ENCODE results near the gene PRDM7. TPM values are rescaled to one million over a fixed set of nuclear protein-coding genes. Genes with fewer than 3 reads are reported as not detected.

PRDM7 gene
- total RNA-seq, 1 donor from 2014 or later, result not detected

DNA sequence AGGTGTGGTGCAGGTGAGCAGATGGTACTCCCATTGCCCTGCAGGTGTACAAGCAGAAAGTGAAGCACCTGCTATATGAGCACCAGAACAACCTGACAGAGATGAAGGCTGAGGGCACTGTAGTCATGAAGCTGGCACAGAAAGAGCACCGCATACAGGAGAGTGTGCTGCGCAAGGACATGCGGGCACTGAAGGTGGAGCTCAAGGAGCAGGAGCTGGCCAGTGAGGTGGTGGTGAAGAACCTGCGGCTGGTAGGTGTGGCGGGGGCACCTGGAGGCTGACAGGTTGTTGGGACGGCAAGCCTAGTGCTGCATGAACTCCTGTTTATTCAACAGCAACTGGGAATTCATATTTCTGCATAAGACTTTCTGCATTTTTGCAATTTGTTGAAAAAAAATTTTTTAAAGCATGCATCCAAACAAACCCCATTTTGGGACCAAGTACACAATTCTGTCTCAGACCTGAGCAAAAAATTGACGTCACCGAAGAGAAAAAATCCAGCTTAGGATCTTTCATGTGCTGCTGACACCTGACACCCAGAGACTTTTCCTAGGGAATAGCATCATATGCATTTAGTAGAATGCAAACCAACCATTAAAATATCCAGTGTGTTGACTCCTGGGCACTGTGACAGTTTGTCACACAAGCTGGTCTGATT is 44.3 kb downstream of the PRDM7 start:
- DNase-seq (ENCODE audit: low read depth, low spot score), result no peak
- Mint-ChIP-seq H3K9me3 (peaks cover 8% of the 10 kb centered on the region), H3K27me3 (ENCODE audit: low read depth) (peaks cover 45% of the 10 kb centered on the region), H3K4me3 (peak overlapping the region; percentile 84), H3K36me3 (ENCODE audit: low read depth) (peaks cover 7% of the 10 kb centered on the region), H3K27ac (ENCODE audit: unreplicated experiment) (no peak overlapping the region), H3K4me1 (peaks cover 17% of the 10 kb centered on the region)
- TF ChIP-seq, protein P1, sequence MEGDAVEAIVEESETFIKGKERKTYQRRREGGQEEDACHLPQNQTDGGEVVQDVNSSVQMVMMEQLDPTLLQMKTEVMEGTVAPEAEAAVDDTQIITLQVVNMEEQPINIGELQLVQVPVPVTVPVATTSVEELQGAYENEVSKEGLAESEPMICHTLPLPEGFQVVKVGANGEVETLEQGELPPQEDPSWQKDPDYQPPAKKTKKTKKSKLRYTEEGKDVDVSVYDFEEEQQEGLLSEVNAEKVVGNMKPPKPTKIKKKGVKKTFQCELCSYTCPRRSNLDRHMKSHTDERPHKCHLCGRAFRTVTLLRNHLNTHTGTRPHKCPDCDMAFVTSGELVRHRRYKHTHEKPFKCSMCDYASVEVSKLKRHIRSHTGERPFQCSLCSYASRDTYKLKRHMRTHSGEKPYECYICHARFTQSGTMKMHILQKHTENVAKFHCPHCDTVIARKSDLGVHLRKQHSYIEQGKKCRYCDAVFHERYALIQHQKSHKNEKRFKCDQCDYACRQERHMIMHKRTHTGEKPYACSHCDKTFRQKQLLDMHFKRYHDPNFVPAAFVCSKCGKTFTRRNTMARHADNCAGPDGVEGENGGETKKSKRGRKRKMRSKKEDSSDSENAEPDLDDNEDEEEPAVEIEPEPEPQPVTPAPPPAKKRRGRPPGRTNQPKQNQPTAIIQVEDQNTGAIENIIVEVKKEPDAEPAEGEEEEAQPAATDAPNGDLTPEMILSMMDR (conservative IDR thresholded peaks at IDR 0.05), result no peak

DNA sequence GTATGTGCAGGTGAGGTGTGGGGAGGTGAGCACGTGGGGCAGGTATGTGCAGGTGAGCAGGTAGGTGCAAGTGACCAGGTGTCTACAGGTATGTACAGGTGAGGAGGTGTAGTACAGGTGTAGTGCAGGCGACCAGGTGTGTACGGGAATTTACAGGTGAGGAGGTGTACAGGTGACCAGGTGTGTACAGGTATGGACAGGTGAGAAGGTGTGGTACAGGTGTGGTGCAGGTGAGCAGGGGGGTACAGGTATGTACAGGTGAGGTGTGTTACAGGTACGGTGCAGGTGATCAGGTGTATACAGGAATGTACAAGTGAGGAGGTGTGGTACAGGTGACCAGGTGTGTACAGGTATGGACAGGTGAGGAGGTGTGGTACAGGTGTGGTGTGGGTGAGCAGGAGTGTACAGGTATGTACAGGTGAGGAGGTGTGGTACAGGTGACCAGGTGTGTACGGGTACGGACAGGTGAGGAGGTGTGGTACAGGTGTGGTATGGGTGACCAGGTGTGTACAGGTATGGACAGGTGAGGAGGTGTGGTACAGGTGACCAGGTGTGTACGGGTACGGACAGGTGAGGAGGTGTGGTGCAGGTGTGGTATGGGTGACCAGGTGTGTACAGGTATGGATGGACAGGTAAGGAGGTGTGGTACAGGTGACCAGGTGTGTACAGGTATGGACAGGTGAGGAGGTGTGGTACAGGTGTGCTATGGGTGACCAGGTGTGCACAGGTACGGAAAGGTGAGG is 45.0 kb downstream of the PRDM7 start:
- peak; percentile 41 for DNase-seq (ENCODE audit: low read depth, low spot score)
- TF ChIP-seq, protein P1 (conservative IDR thresholded peaks at IDR 0.05), result no peak
- peaks cover 47% of the 10 kb centered on the region for H3K27me3 Mint-ChIP-seq (ENCODE audit: low read depth)
- H3K9me3 Mint-ChIP-seq, result peaks cover 8% of the 10 kb centered on the region
- H3K27ac Mint-ChIP-seq (ENCODE audit: unreplicated experiment), result peak overlapping the region; percentile 96
- peaks cover 17% of the 10 kb centered on the region for H3K4me1 Mint-ChIP-seq
- H3K4me3 Mint-ChIP-seq, result peak overlapping the region; percentile 84
- peaks cover 7% of the 10 kb centered on the region for H3K36me3 Mint-ChIP-seq (ENCODE audit: low read depth)

DNA sequence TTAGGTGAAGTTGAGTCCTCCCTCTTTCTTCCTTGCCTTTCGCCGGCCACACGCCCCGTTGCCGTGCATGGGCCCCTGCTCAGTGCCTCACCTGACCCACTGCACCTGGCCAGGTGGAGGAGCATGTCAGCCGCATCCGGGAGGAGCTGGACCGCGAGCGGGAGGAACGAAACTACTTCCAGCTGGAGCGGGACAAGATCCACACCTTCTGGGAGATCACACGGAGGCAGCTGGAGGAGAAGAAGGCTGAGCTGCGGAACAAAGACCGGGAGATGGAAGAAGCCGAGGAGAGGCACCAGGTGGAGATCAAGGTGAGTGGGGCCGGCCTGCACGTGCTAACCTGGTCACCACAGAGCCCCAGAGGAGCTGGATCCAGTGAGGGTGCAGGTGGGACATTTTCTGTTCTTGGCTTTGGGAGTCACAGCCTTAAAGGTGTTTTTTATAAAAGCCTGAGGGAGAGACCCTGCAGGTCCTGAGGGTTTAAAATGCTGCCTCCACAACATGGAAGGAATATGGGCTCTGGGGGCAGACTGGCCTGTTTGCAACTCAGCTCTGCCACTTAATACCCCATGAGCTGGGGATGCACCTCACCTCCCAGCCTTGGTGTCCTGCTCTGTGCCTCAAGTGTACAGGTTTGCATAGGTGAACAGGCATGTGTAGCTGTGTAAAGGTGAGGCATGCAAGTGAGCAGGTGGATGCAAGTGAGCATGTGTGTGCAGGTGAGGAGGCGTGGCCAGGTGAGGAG is 45.8 kb downstream of the PRDM7 start:
- H3K4me3 Mint-ChIP-seq, result peak overlapping the region; percentile 84
- H3K27ac Mint-ChIP-seq (ENCODE audit: unreplicated experiment), result peak overlapping the region; percentile 96
- peaks cover 8% of the 10 kb centered on the region for H3K9me3 Mint-ChIP-seq
- H3K27me3 Mint-ChIP-seq (ENCODE audit: low read depth), result peaks cover 49% of the 10 kb centered on the region
- H3K36me3 Mint-ChIP-seq (ENCODE audit: low read depth), result peaks cover 7% of the 10 kb centered on the region
- H3K4me1 Mint-ChIP-seq, result peaks cover 17% of the 10 kb centered on the region
- DNase-seq (ENCODE audit: low read depth, low spot score), result no peak
- TF ChIP-seq, protein P1 (conservative IDR thresholded peaks at IDR 0.05), result no peak

DNA sequence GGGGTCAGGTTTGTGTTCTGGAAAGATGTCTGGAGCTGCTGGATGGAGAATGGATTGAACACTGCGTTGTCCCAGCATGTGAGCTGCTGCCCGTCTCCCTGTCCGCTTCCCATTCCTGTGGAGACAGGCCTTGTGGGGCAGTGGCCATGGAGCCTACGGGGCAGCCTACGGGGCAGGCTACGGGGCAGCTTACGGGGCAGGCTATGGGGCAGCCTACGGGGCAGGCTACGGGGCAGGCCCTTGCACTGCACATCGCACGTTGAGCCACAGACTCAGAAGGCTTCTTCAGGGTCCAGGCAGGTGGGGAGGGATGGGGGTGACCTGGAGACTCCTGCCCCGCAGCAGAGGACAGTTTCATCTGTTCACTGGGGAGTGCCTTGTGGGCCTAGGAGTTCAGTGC is 48.1 kb downstream of the PRDM7 start:
- Mint-ChIP-seq H3K36me3 (ENCODE audit: low read depth) (peaks cover 7% of the 10 kb centered on the region), H3K4me1 (peaks cover 17% of the 10 kb centered on the region), H3K9me3 (peaks cover 8% of the 10 kb centered on the region), H3K27ac (ENCODE audit: unreplicated experiment) (no peak overlapping the region), H3K27me3 (ENCODE audit: low read depth) (peaks cover 49% of the 10 kb centered on the region), H3K4me3 (no peak overlapping the region)
- TF ChIP-seq, protein P1 (conservative IDR thresholded peaks at IDR 0.05), result no peak
- DNase-seq (ENCODE audit: low read depth, low spot score), result no peak

DNA sequence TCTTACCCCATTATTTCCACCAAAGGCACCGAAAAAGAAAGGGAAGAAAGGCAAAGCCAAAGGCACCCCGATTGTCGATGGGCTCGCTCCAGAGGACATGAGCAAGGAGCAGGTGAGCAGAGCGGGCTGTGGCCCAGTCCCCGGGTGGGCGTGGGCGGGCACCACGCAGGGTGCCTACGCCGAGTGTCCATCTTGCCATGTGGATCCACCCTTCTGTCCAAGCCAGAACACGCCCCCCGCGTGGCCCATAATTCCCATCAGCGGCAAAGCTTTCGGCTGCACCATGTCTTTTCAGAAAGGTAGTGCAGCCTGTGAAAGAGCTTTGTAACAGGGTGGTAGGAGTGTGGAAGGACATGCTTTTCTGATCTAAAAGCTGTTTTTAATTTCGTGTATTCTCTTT is 49.5 kb downstream of the PRDM7 start:
- Mint-ChIP-seq H3K9me3 (peaks cover 8% of the 10 kb centered on the region), H3K27me3 (ENCODE audit: low read depth) (peaks cover 37% of the 10 kb centered on the region), H3K36me3 (ENCODE audit: low read depth) (peaks cover 7% of the 10 kb centered on the region), H3K4me1 (peaks cover 17% of the 10 kb centered on the region), H3K4me3 (no peak overlapping the region), H3K27ac (ENCODE audit: unreplicated experiment) (no peak overlapping the region)
- DNase-seq (ENCODE audit: low read depth, low spot score), result no peak
- TF ChIP-seq, protein P1 (conservative IDR thresholded peaks at IDR 0.05), result no peak
